ENCODE measurements around the gene MAP2. TPM values are rescaled to one million over a fixed set of nuclear protein-coding genes. Genes with fewer than 3 reads are reported as not detected.

Gene MAP2
- total and polyA plus RNA-seq, 2 donors from 2014 or later: 3.6 to 11.4 TPM

DNA sequence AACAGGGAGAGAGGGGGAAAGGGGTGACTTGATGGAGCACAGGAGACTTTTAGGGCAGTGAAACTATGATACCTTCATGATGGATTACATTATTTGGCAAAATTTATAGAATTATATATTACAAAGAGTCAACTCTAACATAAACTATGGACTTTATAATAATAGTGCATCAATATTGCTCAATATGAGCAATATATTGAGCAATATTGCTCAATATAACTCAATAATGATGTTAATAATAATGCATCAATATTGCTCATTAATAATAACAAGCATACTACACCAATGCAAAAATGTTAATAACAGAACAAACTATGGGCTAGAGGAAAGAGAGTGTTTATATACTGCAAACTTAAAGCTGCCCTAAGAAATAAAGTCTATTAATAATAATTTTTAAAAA, 344.7 kb downstream of the MAP2 start:
- no peaks in the 10 kb centered on the region for H3K9me3 ChIP-seq (ENCODE audit: control insufficient read depth in 2 of 3, insufficient read depth in 1 of 3, low read length in 3 of 3)
- intact Hi-C loops (cut with DNase I): no loop called here
- H3K36me3 ChIP-seq (ENCODE audit: control insufficient read depth in 2 of 3, insufficient read depth in 3 of 3, low read length in 3 of 3): no peaks in the 10 kb centered on the region
- FAIRE-seq: no peak
- TF ChIP-seq, protein P1, sequence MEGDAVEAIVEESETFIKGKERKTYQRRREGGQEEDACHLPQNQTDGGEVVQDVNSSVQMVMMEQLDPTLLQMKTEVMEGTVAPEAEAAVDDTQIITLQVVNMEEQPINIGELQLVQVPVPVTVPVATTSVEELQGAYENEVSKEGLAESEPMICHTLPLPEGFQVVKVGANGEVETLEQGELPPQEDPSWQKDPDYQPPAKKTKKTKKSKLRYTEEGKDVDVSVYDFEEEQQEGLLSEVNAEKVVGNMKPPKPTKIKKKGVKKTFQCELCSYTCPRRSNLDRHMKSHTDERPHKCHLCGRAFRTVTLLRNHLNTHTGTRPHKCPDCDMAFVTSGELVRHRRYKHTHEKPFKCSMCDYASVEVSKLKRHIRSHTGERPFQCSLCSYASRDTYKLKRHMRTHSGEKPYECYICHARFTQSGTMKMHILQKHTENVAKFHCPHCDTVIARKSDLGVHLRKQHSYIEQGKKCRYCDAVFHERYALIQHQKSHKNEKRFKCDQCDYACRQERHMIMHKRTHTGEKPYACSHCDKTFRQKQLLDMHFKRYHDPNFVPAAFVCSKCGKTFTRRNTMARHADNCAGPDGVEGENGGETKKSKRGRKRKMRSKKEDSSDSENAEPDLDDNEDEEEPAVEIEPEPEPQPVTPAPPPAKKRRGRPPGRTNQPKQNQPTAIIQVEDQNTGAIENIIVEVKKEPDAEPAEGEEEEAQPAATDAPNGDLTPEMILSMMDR (IDR thresholded peaks at IDR 0.05; ENCODE audit: borderline replicate concordance, extremely low read depth, insufficient read depth): no peak
- peaks cover 0 to 3% (median 0%) of the 10 kb centered on the region in 3 donors for H3K4me1 ChIP-seq (ENCODE audit: control insufficient read depth in 2 of 3, insufficient read depth in 2 of 3, low read depth in 1 of 3, low read length in 3 of 3)
- no peak overlapping the region for H3K27ac ChIP-seq (ENCODE audit: low read depth in 2 of 2, low read length in 2 of 2)
- DNase-seq: no peak
- no peaks in the 10 kb centered on the region for H3K27me3 ChIP-seq (ENCODE audit: control insufficient read depth, insufficient read depth, low read length)
- H3K4me3 ChIP-seq (ENCODE audit: low read length in 3 of 3): no peak overlapping the region
- H3K9ac ChIP-seq (ENCODE audit: low read length in 3 of 3): no peak overlapping the region

DNA sequence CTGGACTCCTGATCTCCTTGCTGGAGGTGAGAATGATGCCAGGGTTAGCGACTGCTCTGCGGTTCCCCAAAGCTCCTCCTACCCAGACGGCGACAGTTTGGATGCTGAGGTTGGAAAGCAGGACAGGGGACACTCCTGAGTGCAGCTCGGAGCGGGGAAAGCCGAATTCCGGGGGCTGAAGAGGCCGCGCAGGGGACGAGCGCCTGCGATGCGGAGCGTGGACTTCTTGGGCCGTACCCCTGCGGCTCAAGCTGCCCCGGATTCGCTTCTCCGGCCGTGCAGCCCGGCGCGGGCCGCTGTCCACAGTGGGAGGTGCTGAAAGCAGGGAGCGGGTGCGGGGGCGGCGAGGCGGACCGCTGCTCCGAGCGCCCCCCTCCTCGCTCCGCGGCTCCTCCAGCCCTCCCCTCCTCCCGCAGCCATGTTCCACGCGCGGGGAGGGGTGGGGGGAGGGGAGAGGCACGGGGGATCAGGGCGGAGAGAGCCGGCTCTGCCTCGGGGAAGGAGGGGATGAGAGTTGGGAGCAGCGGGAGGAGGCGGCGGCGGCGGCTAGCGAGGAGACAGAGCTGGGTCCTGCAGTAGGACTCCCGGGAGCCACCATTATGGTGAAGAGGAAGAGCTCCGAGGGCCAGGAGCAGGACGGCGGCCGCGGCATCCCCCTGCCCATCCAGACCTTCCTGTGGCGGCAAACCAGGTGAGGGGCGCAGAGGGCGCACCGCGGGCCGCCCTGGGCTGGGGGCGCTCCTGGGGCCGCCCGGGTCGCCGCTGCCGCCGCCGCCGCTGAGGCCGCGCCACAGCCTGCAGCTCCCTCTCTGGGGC, 347.8 kb downstream of the MAP2 start, which contains the start of gene UNC80:
UNC80 (plus strand) TSS at position 359 of the 816 bp plus-strand sequence; CDS start at position 600, 241 bp downstream.
- H3K27me3 ChIP-seq (ENCODE audit: control insufficient read depth, insufficient read depth, low read length): no peaks in the 10 kb centered on the region
- DNase-seq (peak; percentile 82 to 95 (median 92)), FAIRE-seq (no peak)
- H3K27ac ChIP-seq (ENCODE audit: low read depth in 2 of 2, low read length in 2 of 2): no peak within 1 kb of the TSS
- no peak within 1 kb of the TSS for H3K9ac ChIP-seq (ENCODE audit: low read length in 3 of 3)
- no peaks in the 10 kb centered on the region for H3K9me3 ChIP-seq (ENCODE audit: control insufficient read depth in 2 of 3, insufficient read depth in 1 of 3, low read length in 3 of 3)
- TF ChIP-seq, protein P1 (IDR thresholded peaks at IDR 0.05; ENCODE audit: borderline replicate concordance, extremely low read depth, insufficient read depth): no peak
- H3K36me3 ChIP-seq (ENCODE audit: control insufficient read depth in 2 of 3, insufficient read depth in 3 of 3, low read length in 3 of 3): no peaks in the 10 kb centered on the region
- H3K4me1 ChIP-seq (ENCODE audit: control insufficient read depth in 2 of 3, insufficient read depth in 2 of 3, low read depth in 1 of 3, low read length in 3 of 3): peaks cover 0 to 3% (median 0%) of the 10 kb centered on the region in 3 donors
- H3K4me3 ChIP-seq (ENCODE audit: low read length in 3 of 3): peak within 1 kb of the TSS; percentile 31 to 43 (median 32)
- intact Hi-C loops (cut with DNase I): no loop called here

DNA sequence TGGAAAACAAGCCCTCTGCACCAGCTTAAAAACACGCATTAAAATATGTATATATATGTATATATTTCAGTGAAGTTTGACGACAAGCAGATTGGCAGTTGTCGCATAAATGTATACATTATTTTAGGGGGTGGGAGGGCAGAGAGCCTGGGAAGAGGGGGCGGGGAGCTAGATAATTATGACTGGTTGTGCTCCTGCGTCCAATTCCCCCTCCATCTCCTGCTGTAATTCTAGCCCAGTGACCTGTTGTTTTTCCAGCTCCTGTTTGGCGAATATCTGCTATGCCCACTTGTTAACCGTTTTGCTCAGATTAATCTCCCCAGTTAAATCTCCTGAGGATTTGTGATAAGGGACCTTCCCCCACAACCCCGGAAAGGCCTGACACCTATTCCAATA, 348.4 kb downstream of the MAP2 start:
- no peaks in the 10 kb centered on the region for H3K36me3 ChIP-seq (ENCODE audit: control insufficient read depth in 2 of 3, insufficient read depth in 3 of 3, low read length in 3 of 3)
- no peak overlapping the region for H3K27ac ChIP-seq (ENCODE audit: low read depth in 2 of 2, low read length in 2 of 2)
- H3K4me3 ChIP-seq (ENCODE audit: low read length in 3 of 3): peak overlapping the region in 1 of 3 donors; percentile 11
- TF ChIP-seq, protein P1 (IDR thresholded peaks at IDR 0.05; ENCODE audit: borderline replicate concordance, extremely low read depth, insufficient read depth): no peak
- H3K9ac ChIP-seq (ENCODE audit: low read length in 3 of 3): no peak overlapping the region
- DNase-seq: peak in 3 of 5 donors; percentile 33 to 44 (median 33)
- no peaks in the 10 kb centered on the region for H3K27me3 ChIP-seq (ENCODE audit: control insufficient read depth, insufficient read depth, low read length)
- intact Hi-C loops (cut with DNase I): no loop called here
- no peaks in the 10 kb centered on the region for H3K9me3 ChIP-seq (ENCODE audit: control insufficient read depth in 2 of 3, insufficient read depth in 1 of 3, low read length in 3 of 3)
- FAIRE-seq: no peak
- H3K4me1 ChIP-seq (ENCODE audit: control insufficient read depth in 2 of 3, insufficient read depth in 2 of 3, low read depth in 1 of 3, low read length in 3 of 3): peaks cover 0 to 3% (median 0%) of the 10 kb centered on the region in 3 donors
